B cell (primary cell): Measurements from ENCODE around the gene ADM2. TPM values are rescaled to one million over a fixed set of nuclear protein-coding genes. Genes with fewer than 3 reads are reported as not detected.

Experiments used
- ATAC-seq: fragments of 200-7000 bp; cut with Tn5 transposase; one replicate; pipeline ENCODE4 v1.10.0; 2021; ENCODE audit warnings: low read depth, mild to moderate bottlenecking, moderate number of reproducible peaks, moderate library complexity
- CTCF ChIA-PET: fragments of 350-600 bp; sonication (Branson Sonifier 250); formaldehyde crosslinking; loops from one replicate; lab custom pipeline; 2021; ENCODE audit warnings: antibody characterized with exemption, inconsistent platforms; lab: Charles Lee
- POLR2A ChIA-PET: fragments of 350-600 bp; sonication (Branson Sonifier 250); formaldehyde crosslinking; loops from one replicate; lab custom pipeline; 2021; ENCODE audit warnings: antibody characterized with exemption; lab: Charles Lee
- DNase-seq: peaks from one replicate; pipeline ENCODE4 v3.0.0; 2013
- H2AFZ ChIP-seq: 2 replicates; pipeline ENCODE4 v1.6.1; 2012; ENCODE audit warnings: mild to moderate bottlenecking, low read depth, low read length; ENCODE audit not compliant: insufficient read depth, poor library complexity, severe bottlenecking
- H3K27ac ChIP-seq, 2 donors: 1 replicate in 1 of 2; 2 replicates in 1 of 2; pipeline ENCODE4 v1.5.1; 2012 to 2013; ENCODE audit warnings: low read length in 2 of 2, mild to moderate bottlenecking in 2 of 2, moderate library complexity in 1 of 2
- H3K27me3 ChIP-seq, 4 experiments: fragments of 200-600 bp in 1 of 4; sonication (generic) in 1 of 4; replicated peaks in 1 of 4; 1 replicate in 2 of 4; 2 replicates in 2 of 4; pipeline versions ENCODE4 v1.6.1 to v1.7.0; 2013 to 2016; ENCODE audit warnings: low read length in 3 of 4, mild to moderate bottlenecking in 2 of 4, mixed read lengths in 1 of 4, moderate library complexity in 1 of 4; ENCODE audit not compliant: insufficient read depth in 4 of 4, control insufficient read depth in 3 of 4; ENCODE audit errors: control extremely low read depth in 1 of 4
- H3K36me3 ChIP-seq, 2 experiments: replicated peaks in 1 of 2; 1 replicate in 1 of 2; 2 replicates in 1 of 2; pipeline versions ENCODE4 v1.6.1 to v1.7.1; 2013; ENCODE audit warnings: low read length in 1 of 2; ENCODE audit not compliant: insufficient read depth in 2 of 2, control insufficient read depth in 1 of 2; ENCODE audit errors: control extremely low read depth in 1 of 2, extremely low read depth in 1 of 2
- H3K4me1 ChIP-seq, 2 donors: fragments of 200-600 bp in 1 of 2; sonication (generic) in 1 of 2; 1 replicate in 1 of 2; 2 replicates in 1 of 2; pipeline versions ENCODE4 v1.5.1 to v1.6.1; 2013 to 2017; ENCODE audit warnings: low read length in 2 of 2; ENCODE audit not compliant: control insufficient read depth in 2 of 2, insufficient read depth in 2 of 2
- H3K4me2 ChIP-seq: replicated peaks from 2 replicates; pipeline ENCODE3; 2012; ENCODE audit warnings: mild to moderate bottlenecking, low read depth, low read length; ENCODE audit not compliant: poor library complexity, severe bottlenecking
- H3K4me3 ChIP-seq, 5 experiments: fragments of 200-600 bp in 1 of 5; sonication (generic) in 1 of 5; 1 replicate in 3 of 5; 2 replicates in 2 of 5; pipeline versions ENCODE4 v1.5.1 to v1.7.0; 2011 to 2016; ENCODE audit warnings: low read length in 4 of 5, mild to moderate bottlenecking in 4 of 5, low read depth in 2 of 5, control low read depth in 1 of 5, moderate library complexity in 1 of 5; ENCODE audit not compliant: insufficient read depth in 1 of 5; ENCODE audit errors: control extremely low read depth in 1 of 5, extremely low read depth in 1 of 5
- H3K79me2 ChIP-seq: fragments of 200-600 bp; sonication (generic); one replicate; pipeline ENCODE4 v1.6.0; 2016; ENCODE audit warnings: low read length; ENCODE audit not compliant: control insufficient read depth, insufficient read depth
- H3K9ac ChIP-seq: fragments of 200-600 bp; sonication (generic); 2 replicates; pipeline ENCODE4 v1.6.1; 2017; ENCODE audit warnings: mild to moderate bottlenecking, low read length, moderate library complexity
- H3K9me3 ChIP-seq, 3 donors: one replicate each; pipeline versions ENCODE4 v1.6.1 to v1.7.1; 2013; ENCODE audit warnings: low read length in 2 of 3; ENCODE audit not compliant: control insufficient read depth in 2 of 3, insufficient read depth in 1 of 3; ENCODE audit errors: control extremely low read depth in 1 of 3
- H4K20me1 ChIP-seq: 2 replicates; pipeline ENCODE4 v1.6.0; 2012; ENCODE audit warnings: mild to moderate bottlenecking, low read length; ENCODE audit not compliant: insufficient read depth, control insufficient read depth, poor library complexity, severe bottlenecking
- H3K27ac Mint-ChIP-seq: one replicate; pipeline ENCODE4 v1.8.0; 2021; ENCODE audit warnings: mixed read lengths
- H3K27me3 Mint-ChIP-seq: one replicate; pipeline ENCODE4 v1.8.0; 2021; ENCODE audit warnings: mixed read lengths
- H3K4me1 Mint-ChIP-seq: one replicate; pipeline ENCODE4 v1.8.0; 2021; ENCODE audit warnings: mixed read lengths
- H3K4me3 Mint-ChIP-seq: one replicate; pipeline ENCODE4 v1.8.0; 2021; ENCODE audit warnings: mixed read lengths
- H3K9me3 Mint-ChIP-seq: one replicate; pipeline ENCODE4 v1.8.0; 2022; ENCODE audit warnings: mixed read lengths; ENCODE audit not compliant: insufficient read depth
- CTCF ChIP-seq: fragments of 200-600 bp; IDR thresholded peaks from one replicate; pipeline ENCODE4 v1.8.0; 2022; ENCODE audit warnings: antibody characterized with exemption, mild to moderate bottlenecking
- EZH2 ChIP-seq: IDR thresholded peaks from 2 replicates; pipeline ENCODE4 v1.6.1; 2012; ENCODE audit warnings: borderline replicate concordance, low read depth, mild to moderate bottlenecking, moderate library complexity, low read length; ENCODE audit not compliant: insufficient read depth, poor library complexity, severe bottlenecking
- WGBS: methylation state at CpG from one replicate; pipeline ENCODE4 v1.1.5; 2013; ENCODE audit warnings: missing lambda C conversion rate; ENCODE audit not compliant: insufficient coverage; 5-methylcytosine and 5-hydroxymethylcytosine counted together
- intact Hi-C: fragments of 100-400 bp; cut with micrococcal nuclease; formaldehyde crosslinking; loops from one replicate; pipeline ENCODE4 v1.10.0; 2022
- polyA plus RNA-seq: library from polyadenylated mRNA; depleted of rRNA; stranded (reverse); fragments of >200 nt; gene quantifications from 2 replicates; pipeline ENCODE4 v1.2.3, GENCODE V29; 2012
- total RNA-seq, 2 donors: library from RNA; stranded (reverse); fragments of 120-200 nt in 1 of 2; gene quantifications; 1 replicate in 1 of 2; 2 replicates in 1 of 2; pipeline versions ENCODE4 v1.2.3 to v1.2.4, GENCODE V29; 2013 to 2022

The ADM2 gene
- total and polyA plus RNA-seq, 2 donors (not counting 1 experiment from before 2014, with no cell fraction given) = 0.67 to 3.7 TPM

- H3K36me3 ChIP-seq = peaks cover 0 to 43% of the 10 kb centered on the region in 2 experiments
- peaks cover 27% of the 10 kb centered on the region for H4K20me1 ChIP-seq
- H3K9me3 ChIP-seq = no peaks in the 10 kb centered on the region
- H3K4me1 Mint-ChIP-seq = peaks cover 26% of the 10 kb centered on the region
- no peak overlapping the region for H3K4me3 ChIP-seq
- no peak for TF ChIP-seq CTCF
- TF ChIP-seq EZH2 = no peak
- no peak for DNase-seq
- H3K27me3 ChIP-seq = no peaks in the 10 kb centered on the region
- H3K4me2 ChIP-seq = no peak overlapping the region
- CTCF ChIA-PET = interaction anchor here (0.9 to 1.4 kb wide), 2 partner anchors 98 to 198 kb away, joined by 3 to 4 read pairs; no protein-coding TSS in a partner anchor
- H3K27ac Mint-ChIP-seq = no peak overlapping the region
- no peaks in the 10 kb centered on the region for H3K27me3 Mint-ChIP-seq
- no peak for ATAC-seq
- H3K9ac ChIP-seq = no peak overlapping the region
- intact Hi-C loops = no loop called here
- no peak overlapping the region for H2AFZ ChIP-seq
- peak overlapping the region; percentile 29 for H3K4me3 Mint-ChIP-seq
- peaks cover 51% of the 10 kb centered on the region for H3K79me2 ChIP-seq
- H3K4me1 ChIP-seq = peaks cover 16 to 35% of the 10 kb centered on the region in 2 donors
- H3K27ac ChIP-seq = no peak overlapping the region
- no peaks in the 10 kb centered on the region for H3K9me3 Mint-ChIP-seq
- WGBS = 96% methylated on average over 16 of the region's 16 CpGs
- POLR2A ChIA-PET = no interaction called here
These were observed 42.1 kb downstream of the ADM2 start for GRCh38 chr22:50523458-50523805.

GRCh38 chr22:50523806-50524675 lies 42.7 kb downstream of the ADM2 start:
- Mint-ChIP-seq H3K27me3 (no peaks in the 10 kb centered on the region), H3K4me1 (peaks cover 32% of the 10 kb centered on the region), H3K4me3 (peak overlapping the region; percentile 90), H3K27ac (no peak overlapping the region), H3K9me3 (no peaks in the 10 kb centered on the region)
- intact Hi-C loops = no loop called here
- no peaks in the 10 kb centered on the region for H3K27me3 ChIP-seq
- H3K4me1 ChIP-seq = peaks cover 16 to 41% of the 10 kb centered on the region in 2 donors
- no peak for DNase-seq
- ChIA-PET CTCF (interaction anchor here (1.0 to 2.4 kb wide), 7 partner anchors 16 to 182 kb away, joined by 3 to 71 read pairs (median 19); partner anchors contain the start of genes LMF2, MIOX and NCAPH2), POLR2A (interaction anchor here (2.0 to 2.7 kb wide), 3 partner anchors 11 to 24 kb away, joined by 13 to 35 read pairs (median 15); partner anchors contain the start of genes LMF2 and NCAPH2)
- H3K79me2 ChIP-seq = peaks cover 45% of the 10 kb centered on the region
- H3K27ac ChIP-seq = no peak overlapping the region
- H3K9me3 ChIP-seq = peaks cover 0 to under 1% (median 0%) of the 10 kb centered on the region in 3 donors
- no peak for ATAC-seq
- H4K20me1 ChIP-seq = peaks cover 27% of the 10 kb centered on the region
- H3K4me3 ChIP-seq = peak overlapping the region in 3 of 5 experiments; percentile 4 to 82 (median 76)
- peak overlapping the region; percentile 98 for H3K4me2 ChIP-seq
- H3K9ac ChIP-seq = no peak overlapping the region
- no peak overlapping the region for H2AFZ ChIP-seq
- TF ChIP-seq CTCF = no peak
- 90% methylated on average over 25 of the region's 25 CpGs for WGBS
- H3K36me3 ChIP-seq = peaks cover 0 to 37% of the 10 kb centered on the region in 2 experiments
